ENCODE measurements around the gene LAX1. TPM values are rescaled to one million over a fixed set of nuclear protein-coding genes. Genes with fewer than 3 reads are reported as not detected.

LAX1 gene
- polyA plus RNA-seq, 1 donor from 2014 or later, result not detected

DNA sequence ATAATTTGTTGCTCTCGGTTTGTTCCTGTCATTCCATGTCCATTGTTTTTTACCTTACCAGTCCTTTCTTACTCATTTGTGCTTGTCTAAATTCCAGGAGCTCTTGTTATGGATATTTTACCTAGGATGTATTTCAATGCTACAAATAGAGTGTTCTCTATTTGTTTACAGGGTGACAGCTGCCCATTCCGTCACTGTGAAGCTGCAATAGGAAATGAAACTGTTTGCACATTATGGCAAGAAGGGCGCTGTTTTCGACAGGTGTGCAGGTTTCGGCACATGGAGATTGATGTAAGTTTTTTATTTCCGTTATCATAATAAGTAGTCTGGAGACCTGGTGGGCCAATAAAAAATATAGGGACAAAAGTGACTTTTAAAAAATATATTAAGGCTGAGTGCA is 53.4 kb downstream of the LAX1 start:
- Histone ChIP-seq H3K4me2 (ENCODE audit: low read length) (no peak overlapping the region), H3K4me3 (ENCODE audit: low read length) (no peak overlapping the region), H3K36me3 (ENCODE audit: insufficient read depth, low read length) (no peaks in the 10 kb centered on the region), H3K27me3 (ENCODE audit: insufficient read depth, low read depth, low read length) (no peaks in the 10 kb centered on the region), H3K9me2 (ENCODE audit: insufficient read depth, low read length) (no peaks in the 10 kb centered on the region), H3K9ac (ENCODE audit: low read length) (no peak overlapping the region), H3K79me2 (replicated peaks; ENCODE audit: insufficient read depth, low read length) (no peaks in the 10 kb centered on the region), H3F3A (ENCODE audit: insufficient read depth, low read length, poor library complexity, severe bottlenecking) (no peaks in the 10 kb centered on the region), H2AFZ (ENCODE audit: low read depth, low read length) (no peak overlapping the region), H3K27ac (ENCODE audit: low read length) (no peak overlapping the region), H3K9me3 (ENCODE audit: low read length) (no peaks in the 10 kb centered on the region), H4K20me1 (ENCODE audit: insufficient read depth) (no peaks in the 10 kb centered on the region)
- no peak for TF ChIP-seq MXI1 (conservative IDR thresholded peaks at IDR 0.05; ENCODE audit: poor library complexity, severe bottlenecking)
- no peak for TF ChIP-seq POLR2AphosphoS5 (IDR thresholded peaks at IDR 0.05)
- TF ChIP-seq TAF1 (IDR thresholded peaks at IDR 0.05; ENCODE audit: low read depth), result no peak
- no peak for TF ChIP-seq EZH2 (IDR thresholded peaks at IDR 0.05; ENCODE audit: borderline replicate concordance, insufficient read depth, low read length, poor library complexity, severe bottlenecking)
- no peak for TF ChIP-seq SMC3 (conservative IDR thresholded peaks at IDR 0.05; ENCODE audit: poor library complexity)

DNA sequence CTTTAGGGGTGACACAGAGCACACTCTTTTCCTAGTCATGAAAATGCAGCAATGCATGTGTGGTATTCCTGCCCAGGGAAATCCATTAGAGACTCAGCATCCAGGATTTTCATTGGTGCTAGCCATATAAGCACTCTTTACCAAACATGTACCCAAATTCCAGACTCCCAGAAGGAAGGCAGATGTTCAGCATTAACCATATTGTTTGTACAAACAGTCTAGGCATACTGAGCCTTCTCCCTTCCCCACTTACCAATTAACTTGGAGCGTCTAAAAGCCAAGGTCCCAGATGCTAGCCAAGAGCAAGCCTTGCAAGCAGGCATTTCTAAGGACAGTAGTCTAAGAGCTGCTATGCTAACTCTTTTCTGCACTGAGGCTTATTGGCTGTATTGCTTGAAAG is 58.3 kb downstream of the LAX1 start:
- H3K4me2 ChIP-seq (ENCODE audit: low read length), result no peak overlapping the region
- TF ChIP-seq, protein P1, sequence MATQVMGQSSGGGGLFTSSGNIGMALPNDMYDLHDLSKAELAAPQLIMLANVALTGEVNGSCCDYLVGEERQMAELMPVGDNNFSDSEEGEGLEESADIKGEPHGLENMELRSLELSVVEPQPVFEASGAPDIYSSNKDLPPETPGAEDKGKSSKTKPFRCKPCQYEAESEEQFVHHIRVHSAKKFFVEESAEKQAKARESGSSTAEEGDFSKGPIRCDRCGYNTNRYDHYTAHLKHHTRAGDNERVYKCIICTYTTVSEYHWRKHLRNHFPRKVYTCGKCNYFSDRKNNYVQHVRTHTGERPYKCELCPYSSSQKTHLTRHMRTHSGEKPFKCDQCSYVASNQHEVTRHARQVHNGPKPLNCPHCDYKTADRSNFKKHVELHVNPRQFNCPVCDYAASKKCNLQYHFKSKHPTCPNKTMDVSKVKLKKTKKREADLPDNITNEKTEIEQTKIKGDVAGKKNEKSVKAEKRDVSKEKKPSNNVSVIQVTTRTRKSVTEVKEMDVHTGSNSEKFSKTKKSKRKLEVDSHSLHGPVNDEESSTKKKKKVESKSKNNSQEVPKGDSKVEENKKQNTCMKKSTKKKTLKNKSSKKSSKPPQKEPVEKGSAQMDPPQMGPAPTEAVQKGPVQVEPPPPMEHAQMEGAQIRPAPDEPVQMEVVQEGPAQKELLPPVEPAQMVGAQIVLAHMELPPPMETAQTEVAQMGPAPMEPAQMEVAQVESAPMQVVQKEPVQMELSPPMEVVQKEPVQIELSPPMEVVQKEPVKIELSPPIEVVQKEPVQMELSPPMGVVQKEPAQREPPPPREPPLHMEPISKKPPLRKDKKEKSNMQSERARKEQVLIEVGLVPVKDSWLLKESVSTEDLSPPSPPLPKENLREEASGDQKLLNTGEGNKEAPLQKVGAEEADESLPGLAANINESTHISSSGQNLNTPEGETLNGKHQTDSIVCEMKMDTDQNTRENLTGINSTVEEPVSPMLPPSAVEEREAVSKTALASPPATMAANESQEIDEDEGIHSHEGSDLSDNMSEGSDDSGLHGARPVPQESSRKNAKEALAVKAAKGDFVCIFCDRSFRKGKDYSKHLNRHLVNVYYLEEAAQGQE (IDR thresholded peaks at IDR 0.05; ENCODE audit: borderline replicate concordance), result no peak
- TF ChIP-seq, protein P2, sequence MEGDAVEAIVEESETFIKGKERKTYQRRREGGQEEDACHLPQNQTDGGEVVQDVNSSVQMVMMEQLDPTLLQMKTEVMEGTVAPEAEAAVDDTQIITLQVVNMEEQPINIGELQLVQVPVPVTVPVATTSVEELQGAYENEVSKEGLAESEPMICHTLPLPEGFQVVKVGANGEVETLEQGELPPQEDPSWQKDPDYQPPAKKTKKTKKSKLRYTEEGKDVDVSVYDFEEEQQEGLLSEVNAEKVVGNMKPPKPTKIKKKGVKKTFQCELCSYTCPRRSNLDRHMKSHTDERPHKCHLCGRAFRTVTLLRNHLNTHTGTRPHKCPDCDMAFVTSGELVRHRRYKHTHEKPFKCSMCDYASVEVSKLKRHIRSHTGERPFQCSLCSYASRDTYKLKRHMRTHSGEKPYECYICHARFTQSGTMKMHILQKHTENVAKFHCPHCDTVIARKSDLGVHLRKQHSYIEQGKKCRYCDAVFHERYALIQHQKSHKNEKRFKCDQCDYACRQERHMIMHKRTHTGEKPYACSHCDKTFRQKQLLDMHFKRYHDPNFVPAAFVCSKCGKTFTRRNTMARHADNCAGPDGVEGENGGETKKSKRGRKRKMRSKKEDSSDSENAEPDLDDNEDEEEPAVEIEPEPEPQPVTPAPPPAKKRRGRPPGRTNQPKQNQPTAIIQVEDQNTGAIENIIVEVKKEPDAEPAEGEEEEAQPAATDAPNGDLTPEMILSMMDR (IDR thresholded peaks at IDR 0.05; ENCODE audit: poor library complexity, severe bottlenecking), result no peak
- TF ChIP-seq MXI1 (conservative IDR thresholded peaks at IDR 0.05; ENCODE audit: poor library complexity, severe bottlenecking), result no peak
- TF ChIP-seq EZH2 (IDR thresholded peaks at IDR 0.05; ENCODE audit: borderline replicate concordance, insufficient read depth, low read length, poor library complexity, severe bottlenecking), result no peak
- no peak for TF ChIP-seq TAF1 (IDR thresholded peaks at IDR 0.05; ENCODE audit: low read depth)
- TF ChIP-seq SMC3 (conservative IDR thresholded peaks at IDR 0.05; ENCODE audit: poor library complexity), result no peak
- no peak for TF ChIP-seq RAD21 (conservative IDR thresholded peaks at IDR 0.05)
- TF ChIP-seq POLR2AphosphoS5 (IDR thresholded peaks at IDR 0.05), result no peak
- no peak for TF ChIP-seq EP300 (conservative IDR thresholded peaks at IDR 0.05; ENCODE audit: poor library complexity, severe bottlenecking)
- H3K79me2 ChIP-seq (replicated peaks; ENCODE audit: insufficient read depth, low read length), result no peaks in the 10 kb centered on the region
- H3K27me3 ChIP-seq (ENCODE audit: insufficient read depth, low read depth, low read length), result no peaks in the 10 kb centered on the region
- no peak overlapping the region for H3K9ac ChIP-seq (ENCODE audit: low read length)
- no peaks in the 10 kb centered on the region for H3F3A ChIP-seq (ENCODE audit: insufficient read depth, low read length, poor library complexity, severe bottlenecking)
- H3K9me3 ChIP-seq (ENCODE audit: low read length), result no peaks in the 10 kb centered on the region
- no peak overlapping the region for H3K4me3 ChIP-seq (ENCODE audit: low read length)
- H3K9me2 ChIP-seq (ENCODE audit: insufficient read depth, low read length), result no peaks in the 10 kb centered on the region
- H2AFZ ChIP-seq (ENCODE audit: low read depth, low read length), result no peak overlapping the region
- no peak overlapping the region for H3K27ac ChIP-seq (ENCODE audit: low read length)
- peaks cover 6% of the 10 kb centered on the region for H3K36me3 ChIP-seq (ENCODE audit: insufficient read depth, low read length)
- H4K20me1 ChIP-seq (ENCODE audit: insufficient read depth), result no peaks in the 10 kb centered on the region

Small RNA genes lying within 50 kb of the gene (small RNA-seq; reads per million reads assigned to genes)
- gene SNORA77 (245 to 305 (median 276) reads per million in 3 experiments), gene ZC3H11A (0 to 1.9 (median 0.68) reads per million in 3 experiments)

Other genes with a start within 250 kb of the LAX1 start
- gene ATP2B4, start 138.4 kb upstream of the LAX1 start, polyA plus RNA-seq, result 1.4 and 2.9 TPM in 2 replicates
- 5.1 and 6.4 TPM in 2 replicates for gene ZBED6, start 30.4 kb downstream of the LAX1 start, polyA plus RNA-seq
- 186 and 210 TPM in 2 replicates for gene ZC3H11A, start 30.4 kb downstream of the LAX1 start, polyA plus RNA-seq
- gene SNRPE, start 96.4 kb downstream of the LAX1 start, polyA plus RNA-seq, result 208 and 373 TPM in 2 replicates

Data from neural cell (in vitro differentiated cells).